ENCODE measurements around the gene BAIAP2. TPM values are rescaled to one million over a fixed set of nuclear protein-coding genes. Genes with fewer than 3 reads are reported as not detected.

Gene BAIAP2
- total RNA-seq, 1 donor from 2014 or later = 6.8 TPM

GRCh38 chr17:81097134-81097942, 62.4 kb downstream of the BAIAP2 start:
- Mint-ChIP-seq H3K4me3 (no peak overlapping the region), H3K27ac (no peak overlapping the region), H3K9me3 (no peaks in the 10 kb centered on the region), H3K36me3 (ENCODE audit: low read depth) (no peaks in the 10 kb centered on the region), H3K4me1 (peaks cover 4% of the 10 kb centered on the region), H3K27me3 (peaks cover 12% of the 10 kb centered on the region)
- DNase-seq (no peak), ATAC-seq (ENCODE audit: low read depth) (no peak)
- no peak for TF ChIP-seq CTCF (IDR thresholded peaks at IDR 0.05)
- intact Hi-C loops (cut with micrococcal nuclease) = loop anchor here (1.0 kb wide), 1 partner anchor 74 kb away; no protein-coding TSS in a partner anchor
- POLR2A ChIA-PET = interaction anchor here (0.6 kb wide), 1 partner anchor 77 kb away, joined by 4 read pairs; no protein-coding TSS in a partner anchor
- CTCF ChIA-PET = interaction anchor here (0.8 to 2.3 kb wide), 3 partner anchors 74 to 671 kb away, joined by 3 to 7 read pairs (median 3); no protein-coding TSS in a partner anchor

DNA sequence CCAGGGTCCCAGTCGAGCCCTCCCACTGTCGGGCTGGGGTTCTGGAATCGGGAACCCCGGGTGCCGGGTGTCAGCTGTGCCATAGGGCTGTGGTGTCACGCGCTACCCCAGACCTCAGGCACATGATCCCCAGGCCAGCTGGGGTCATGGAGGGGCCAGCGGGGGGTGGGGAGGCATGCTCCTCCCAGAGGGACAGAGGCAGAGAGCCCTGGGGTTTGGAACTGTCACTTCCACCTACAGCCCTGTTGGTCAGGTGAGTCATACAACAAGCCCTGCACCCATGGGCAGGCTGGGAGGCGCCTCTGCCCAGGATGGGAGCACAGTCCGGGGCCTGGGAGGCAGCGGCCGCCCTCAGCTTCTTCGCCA, 63.0 kb downstream of the BAIAP2 start:
- Mint-ChIP-seq H3K36me3 (ENCODE audit: low read depth) (no peaks in the 10 kb centered on the region), H3K4me1 (peaks cover 4% of the 10 kb centered on the region), H3K27me3 (peaks cover 12% of the 10 kb centered on the region), H3K9me3 (no peaks in the 10 kb centered on the region), H3K27ac (no peak overlapping the region), H3K4me3 (no peak overlapping the region)
- DNase-seq = no peak
- ChIA-PET POLR2A (interaction anchor here (0.6 kb wide), 1 partner anchor 77 kb away, joined by 4 read pairs; no protein-coding TSS in a partner anchor), CTCF (interaction anchor here (1.1 to 2.3 kb wide), 2 partner anchors 109 to 671 kb away, joined by 3 to 7 read pairs; no protein-coding TSS in a partner anchor)
- no peak for TF ChIP-seq CTCF (IDR thresholded peaks at IDR 0.05)
- ATAC-seq (ENCODE audit: low read depth) = no peak
- intact Hi-C loops (cut with micrococcal nuclease) = loop anchor here (1.0 kb wide), 1 partner anchor 75 kb away; no protein-coding TSS in a partner anchor

- ChIA-PET POLR2A (no interaction called here), CTCF (interaction anchor here (1.0 to 2.3 kb wide), 2 partner anchors 76 to 111 kb away, joined by 3 to 7 read pairs; no protein-coding TSS in a partner anchor)
- ATAC-seq (ENCODE audit: low read depth) = no peak
- Mint-ChIP-seq H3K4me3 (no peak overlapping the region), H3K27ac (no peak overlapping the region), H3K4me1 (peaks cover 4% of the 10 kb centered on the region), H3K27me3 (peaks cover 12% of the 10 kb centered on the region), H3K9me3 (no peaks in the 10 kb centered on the region), H3K36me3 (ENCODE audit: low read depth) (no peaks in the 10 kb centered on the region)
- intact Hi-C loops (cut with micrococcal nuclease) = loop anchor here (2.0 kb wide), 1 partner anchor 437 kb away; no protein-coding TSS in a partner anchor
- no peak for DNase-seq
- no peak for TF ChIP-seq CTCF (IDR thresholded peaks at IDR 0.05)
Observed at GRCh38 chr17:81099888-81100287, 64.9 kb downstream of the BAIAP2 start.

DNA sequence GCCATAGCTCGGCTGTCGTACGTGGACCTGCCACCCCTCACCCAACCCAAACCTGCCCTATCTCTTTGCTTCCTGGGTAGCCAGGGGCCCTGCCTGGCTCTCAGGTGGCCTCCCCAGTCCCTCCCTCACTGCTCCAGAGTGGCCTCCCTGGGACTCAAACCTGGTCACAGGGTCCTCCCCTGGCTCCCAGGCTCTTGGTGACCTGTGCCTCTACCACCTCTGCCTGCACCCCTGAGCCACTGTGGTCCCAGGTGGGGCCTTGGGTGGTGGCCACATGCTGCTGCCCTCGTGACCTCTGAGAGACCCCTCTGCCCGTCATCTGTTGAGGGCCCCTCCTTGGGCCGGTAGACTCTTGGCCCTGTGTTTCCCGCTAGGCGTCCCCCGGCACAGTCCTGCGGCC, 65.7 kb downstream of the BAIAP2 start:
- DNase-seq (no peak), ATAC-seq (ENCODE audit: low read depth) (no peak)
- Mint-ChIP-seq H3K4me1 (peaks cover 3% of the 10 kb centered on the region), H3K27me3 (peaks cover 12% of the 10 kb centered on the region), H3K9me3 (no peaks in the 10 kb centered on the region), H3K4me3 (no peak overlapping the region), H3K27ac (no peak overlapping the region), H3K36me3 (ENCODE audit: low read depth) (no peaks in the 10 kb centered on the region)
- intact Hi-C loops (cut with micrococcal nuclease) = loop anchor here (1.0 to 2.0 kb wide), 3 partner anchors 76 to 436 kb away; no protein-coding TSS in a partner anchor
- ChIA-PET CTCF (interaction anchor here (1.0 kb wide), 1 partner anchor 77 kb away, joined by 3 read pairs; no protein-coding TSS in a partner anchor), POLR2A (no interaction called here)
- no peak for TF ChIP-seq CTCF (IDR thresholded peaks at IDR 0.05)

Data from activated B cell treated with CpG ODN at 0.5 μM for 24 hours (primary cell).